ENCODE measurements around the gene ITFG2.

DNA sequence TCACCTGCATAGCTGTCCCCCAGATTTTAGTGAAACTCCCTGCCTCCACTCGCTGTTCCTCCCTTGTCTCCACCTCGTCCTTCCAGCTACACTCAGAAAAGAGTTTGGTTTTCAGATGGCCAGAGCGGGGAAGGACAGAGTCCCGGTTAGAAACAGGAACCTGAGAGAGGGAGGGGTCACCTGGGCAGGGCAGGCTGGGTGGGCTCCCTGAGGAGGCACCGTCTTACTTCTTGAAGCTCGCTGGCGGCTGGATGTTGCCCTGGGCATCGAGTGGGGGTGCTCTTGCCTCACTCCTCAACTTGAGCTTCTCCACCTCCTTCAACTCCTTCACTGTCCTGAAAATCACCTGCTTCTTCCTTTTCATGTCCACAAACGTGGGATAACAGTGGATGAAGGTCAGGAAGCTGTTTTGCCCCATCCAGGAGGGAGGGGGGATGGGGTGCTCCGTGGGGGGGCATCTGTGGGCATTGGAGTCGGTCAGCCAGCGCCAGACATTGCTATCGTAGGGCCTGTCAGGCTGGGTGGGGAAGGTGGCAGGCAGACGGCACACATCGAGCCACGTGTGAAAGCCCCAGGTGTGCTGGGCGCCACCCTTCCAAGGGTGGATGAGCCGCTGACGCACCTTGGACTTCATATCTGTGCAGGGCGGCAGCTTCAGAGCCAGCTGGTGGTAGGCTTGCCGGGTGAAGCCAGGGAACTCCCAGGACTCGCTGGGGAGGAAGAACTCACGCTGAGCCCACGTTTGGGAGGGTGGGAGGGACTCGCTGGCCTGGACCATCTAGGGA is 42.4 kb downstream of the ITFG2 start:
- TF ChIP-seq, protein P1, sequence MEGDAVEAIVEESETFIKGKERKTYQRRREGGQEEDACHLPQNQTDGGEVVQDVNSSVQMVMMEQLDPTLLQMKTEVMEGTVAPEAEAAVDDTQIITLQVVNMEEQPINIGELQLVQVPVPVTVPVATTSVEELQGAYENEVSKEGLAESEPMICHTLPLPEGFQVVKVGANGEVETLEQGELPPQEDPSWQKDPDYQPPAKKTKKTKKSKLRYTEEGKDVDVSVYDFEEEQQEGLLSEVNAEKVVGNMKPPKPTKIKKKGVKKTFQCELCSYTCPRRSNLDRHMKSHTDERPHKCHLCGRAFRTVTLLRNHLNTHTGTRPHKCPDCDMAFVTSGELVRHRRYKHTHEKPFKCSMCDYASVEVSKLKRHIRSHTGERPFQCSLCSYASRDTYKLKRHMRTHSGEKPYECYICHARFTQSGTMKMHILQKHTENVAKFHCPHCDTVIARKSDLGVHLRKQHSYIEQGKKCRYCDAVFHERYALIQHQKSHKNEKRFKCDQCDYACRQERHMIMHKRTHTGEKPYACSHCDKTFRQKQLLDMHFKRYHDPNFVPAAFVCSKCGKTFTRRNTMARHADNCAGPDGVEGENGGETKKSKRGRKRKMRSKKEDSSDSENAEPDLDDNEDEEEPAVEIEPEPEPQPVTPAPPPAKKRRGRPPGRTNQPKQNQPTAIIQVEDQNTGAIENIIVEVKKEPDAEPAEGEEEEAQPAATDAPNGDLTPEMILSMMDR (IDR thresholded peaks at IDR 0.05; ENCODE audit: low read length): no peak
- TF ChIP-seq EZH2phosphoT487 (IDR thresholded peaks at IDR 0.05; ENCODE audit: low read length): no peak

All from MM.1S (cell line).